Pancreas (tissue), 10 donors: ENCODE results near the gene EAF1. TPM values are rescaled to one million over a fixed set of nuclear protein-coding genes. Genes with fewer than 3 reads are reported as not detected.
A peak's percentile ranks its signal among the peaks of the same experiment; 100 is the strongest.

ENCODE experiments used
- ATAC-seq, 4 donors: fragments of 200-7000 bp; cut with Tn5 transposase; one replicate each; pipeline versions ENCODE4 v1.8.0 to v1.9.1; 2020; ENCODE audit warnings: mild to moderate bottlenecking in 4 of 4, moderate library complexity in 4 of 4
- DNase-seq, 6 donors: peaks; one replicate each; pipeline ENCODE4 v3.0.0-alpha.2; 2020
- FAIRE-seq: peaks from 2 replicates; lab custom pipeline; 2012; peaks lifted over from hg19 to GRCh38; lab: Jason Lieb, UNC
- H3K27ac ChIP-seq, 4 donors: fragments of 200-600 bp; sonication (generic); 1 replicate in 3 of 4; 2 replicates in 1 of 4; pipeline versions ENCODE4 v1.5.0 to v1.8.0; 2020
- H3K27me3 ChIP-seq, 4 donors: fragments of 200-600 bp; one replicate each; pipeline ENCODE4 v1.8.0; 2021
- H3K36me3 ChIP-seq, 3 donors: fragments of 200-600 bp; sonication (generic) in 1 of 3; one replicate each; pipeline versions ENCODE4 v1.5.0 to v1.8.0; 2020 to 2021
- H3K4me1 ChIP-seq, 3 donors: fragments of 200-600 bp; one replicate each; pipeline ENCODE4 v1.8.0; 2021
- H3K4me3 ChIP-seq, 4 donors: fragments of 200-600 bp; sonication (generic) in 2 of 4; one replicate each; pipeline versions ENCODE4 v1.5.0 to v1.8.0; 2020 to 2021
- H3K9me3 ChIP-seq, 4 donors: fragments of 200-600 bp; one replicate each; pipeline ENCODE4 v1.8.0; 2021
- CTCF ChIP-seq, 4 donors: fragments of 200-600 bp; sonication (generic) in 3 of 4; IDR thresholded peaks; one replicate each; pipeline versions ENCODE4 v1.5.0 to v1.8.0; 2021; ENCODE audit warnings: antibody characterized with exemption in 4 of 4
- WGBS, 2 donors: extraction: QIAGEN DNeasy Blood & Tissue Kit; methylation state at CpG; one replicate each; pipeline ENCODE4 v1.1.7; 2013; 5-methylcytosine and 5-hydroxymethylcytosine counted together
- intact Hi-C, 3 donors: fragments of 100-400 bp; cut with DNase I; formaldehyde crosslinking; loops; one replicate each; pipeline versions ENCODE4 v1.11.1 to v1.14.2; 2022
- polyA plus RNA-seq, 2 donors: library from polyadenylated mRNA; stranded (reverse); fragments of 200-250 nt; gene quantifications; one replicate each; pipeline ENCODE4 v1.2.3, GENCODE V29; 2013
- total RNA-seq, 6 donors: library from RNA; stranded (reverse); fragmentation: NEBNext Ultra II Directional in 4 of 6; extraction: Animal tissue kit (Norgen Biotek cat#: 25700) in 4 of 6; gene quantifications; one replicate each; pipeline versions ENCODE4 v1.2.1 to v1.2.4, GENCODE V29; 2021 to 2023
- donor health status: healthy with polysubstance abuse.
- donor health status: DM: no; HTN: no; CAD: no; lungs with moderate emphysema.
- donor health status: DM: no; HTN: no; CAD: no.
- donor health status: control.
- donor health status: control.
- donor health status: Bipolar disorder and iron deficiency.
- donor health status: DM: yes; HTN: yes; CAD: no.
- donor health status: DM: no; HTN: no; CAD: no.
- donor health status: DM: no; HTN: no; CAD: no.
- donor health status: DM: yes; HTN: yes; CAD: no.

EAF1 gene
- total and polyA plus RNA-seq, 8 donors, result 2.1 to 12.0 (median 6.6) TPM

GRCh38 chr3:15439476-15439875 lies 12.1 kb downstream of the EAF1 start:
- FAIRE-seq, result no peak
- DNase-seq, result no peak
- Histone ChIP-seq H3K27me3 (no peaks in the 10 kb centered on the region), H3K4me3 (no peak overlapping the region), H3K9me3 (no peaks in the 10 kb centered on the region), H3K27ac (no peak overlapping the region), H3K4me1 (no peaks in the 10 kb centered on the region), H3K36me3 (peaks cover 6 to 60% (median 38%) of the 10 kb centered on the region in 3 donors)
- no peak for ATAC-seq
- intact Hi-C loops, result loop anchor here in 2 of 3 donors (10.0 kb wide), 2 partner anchors 105 to 115 kb away; no protein-coding TSS in a partner anchor
- no peak for TF ChIP-seq CTCF (IDR thresholded peaks at IDR 0.05)

GRCh38 chr3:15440891-15441290 lies 13.5 kb downstream of the EAF1 start:
- FAIRE-seq, result no peak
- Histone ChIP-seq H3K27ac (no peak overlapping the region), H3K36me3 (peaks cover 6 to 46% (median 28%) of the 10 kb centered on the region in 3 donors), H3K27me3 (no peaks in the 10 kb centered on the region), H3K9me3 (no peaks in the 10 kb centered on the region), H3K4me1 (no peaks in the 10 kb centered on the region), H3K4me3 (no peak overlapping the region)
- no peak for DNase-seq
- TF ChIP-seq CTCF (IDR thresholded peaks at IDR 0.05), result no peak
- WGBS, 2 donors, result 84 to 90% methylated on average over 4 of the region's 4 CpGs
- no peak for ATAC-seq
- intact Hi-C loops, result no loop called here

GRCh38 chr3:15443826-15444524 lies 16.6 kb downstream of the EAF1 start:
- ATAC-seq, result peak in 2 of 4 donors; percentile 12 to 61
- Histone ChIP-seq H3K27ac (no peak overlapping the region), H3K9me3 (no peaks in the 10 kb centered on the region), H3K36me3 (peaks cover 0 to 21% (median 8%) of the 10 kb centered on the region in 3 donors), H3K27me3 (no peaks in the 10 kb centered on the region), H3K4me1 (no peaks in the 10 kb centered on the region), H3K4me3 (no peak overlapping the region)
- DNase-seq, result no peak
- no peak for FAIRE-seq
- intact Hi-C loops, result no loop called here
- WGBS, 2 donors, result 67 to 76% methylated on average over 4 of the region's 4 CpGs
- no peak for TF ChIP-seq CTCF (IDR thresholded peaks at IDR 0.05)

GRCh38 chr3:15449489-15450224 lies 22.3 kb downstream of the EAF1 start:
- WGBS, 2 donors, result 91 to 97% methylated on average over 3 of the region's 3 CpGs
- no peak for FAIRE-seq
- no peak for DNase-seq
- no peak overlapping the region for H3K27ac ChIP-seq
- TF ChIP-seq CTCF (IDR thresholded peaks at IDR 0.05), result no peak
- no peaks in the 10 kb centered on the region for H3K9me3 ChIP-seq
- H3K27me3 ChIP-seq, result no peaks in the 10 kb centered on the region
- H3K4me3 ChIP-seq, result no peak overlapping the region
- H3K4me1 ChIP-seq, result no peaks in the 10 kb centered on the region
- no peak for ATAC-seq
- intact Hi-C loops, result no loop called here
- no peaks in the 10 kb centered on the region for H3K36me3 ChIP-seq
